A673 (cell line): Measurements from ENCODE around the gene GABRR2. TPM values are rescaled to one million over a fixed set of nuclear protein-coding genes. Genes with fewer than 3 reads are reported as not detected.

Experiments used
- BruUV-seq: library from RNA; stranded (reverse); fragments of 400-500 nt; replicated peaks from 2 replicates; lab custom pipeline; 2021; lab: Mats Ljungman, UMichigan
- CTCF ChIA-PET: fragments of 300-600 bp; sonication (Branson Sonifier 250); formaldehyde crosslinking; loops from one replicate; lab custom pipeline; 2022; ENCODE audit warnings: antibody characterized with exemption; lab: Charles Lee
- POLR2A ChIA-PET: fragments of 300-600 bp; sonication (Branson Sonifier 250); formaldehyde crosslinking; loops from one replicate; lab custom pipeline; 2022; ENCODE audit warnings: antibody characterized with exemption; ENCODE audit not compliant: low non-redundant PET; lab: Charles Lee
- DNase-seq: peaks from one replicate; pipeline ENCODE4 v3.0.0-alpha.2; 2015; ENCODE audit warnings: low spot score
- H3K27ac ChIP-seq: fragments of 200-600 bp; sonication (generic); 2 replicates; pipeline ENCODE4 v1.5.1; 2016; ENCODE audit warnings: mixed run types, low read depth, mild to moderate bottlenecking, mixed read lengths, antibody characterized with exemption, low read length; ENCODE audit not compliant: poor library complexity, severe bottlenecking
- H3K27me3 ChIP-seq: fragments of 200-600 bp; sonication (generic); replicated peaks from 2 replicates; pipeline ENCODE4 v1.6.1; 2017; ENCODE audit warnings: mixed run types, low read depth, mild to moderate bottlenecking, mixed read lengths, antibody characterized with exemption, low read length; ENCODE audit not compliant: insufficient read depth, poor library complexity
- H3K36me3 ChIP-seq: fragments of 200-600 bp; sonication (generic); 2 replicates; pipeline ENCODE4 v1.6.1; 2016; ENCODE audit warnings: mixed run types, mild to moderate bottlenecking, mixed read lengths, antibody characterized with exemption, low read length; ENCODE audit not compliant: insufficient read depth, poor library complexity, severe bottlenecking
- H3K4me1 ChIP-seq: fragments of 200-600 bp; sonication (generic); 2 replicates; pipeline ENCODE4 v1.6.1; 2017; ENCODE audit warnings: mixed run types, mild to moderate bottlenecking, mixed read lengths, antibody characterized with exemption, low read length; ENCODE audit not compliant: insufficient read depth, poor library complexity, severe bottlenecking
- H3K4me3 ChIP-seq: fragments of 200-600 bp; sonication (generic); 2 replicates; pipeline ENCODE4 v1.5.1; 2016; ENCODE audit warnings: low read depth, mixed run types, mild to moderate bottlenecking, mixed read lengths, low read length; ENCODE audit not compliant: poor library complexity, severe bottlenecking
- H3K9me3 ChIP-seq: fragments of 200-600 bp; sonication (generic); 2 replicates; pipeline ENCODE4 v1.6.1; 2016; ENCODE audit warnings: mixed run types, low read depth, mild to moderate bottlenecking, mixed read lengths, antibody characterized with exemption, low read length; ENCODE audit not compliant: poor library complexity, severe bottlenecking
- EZH2 ChIP-seq: fragments of 200-600 bp; sonication (generic); IDR thresholded peaks from 2 replicates; pipeline ENCODE4 v1.6.1; 2017; ENCODE audit warnings: borderline replicate concordance, low read depth, mild to moderate bottlenecking, mixed read lengths, antibody characterized with exemption, low read length; ENCODE audit not compliant: poor library complexity, severe bottlenecking
- intact Hi-C: fragments of 100-400 bp; cut with micrococcal nuclease; formaldehyde crosslinking; loops from one replicate; pipeline ENCODE4 v1.10.0; 2022; ENCODE audit not compliant: unreplicated experiment
- total RNA-seq: library from RNA; stranded (reverse); gene quantifications from 2 replicates; pipeline ENCODE4 v1.2.3, GENCODE V29; 2021
- TF ChIP-seq, protein P1 (sequence below): fragments of 300-800, 200-600 bp; sonication (generic); conservative IDR thresholded peaks from 2 replicates; pipeline ENCODE4 v1.5.1; 2017; ENCODE audit warnings: low read depth, mild to moderate bottlenecking, antibody characterized with exemption, low read length, moderate library complexity, mixed read lengths

GABRR2 gene
- total RNA-seq, 1 experiment from 2014 or later: 0.67 TPM

DNA sequence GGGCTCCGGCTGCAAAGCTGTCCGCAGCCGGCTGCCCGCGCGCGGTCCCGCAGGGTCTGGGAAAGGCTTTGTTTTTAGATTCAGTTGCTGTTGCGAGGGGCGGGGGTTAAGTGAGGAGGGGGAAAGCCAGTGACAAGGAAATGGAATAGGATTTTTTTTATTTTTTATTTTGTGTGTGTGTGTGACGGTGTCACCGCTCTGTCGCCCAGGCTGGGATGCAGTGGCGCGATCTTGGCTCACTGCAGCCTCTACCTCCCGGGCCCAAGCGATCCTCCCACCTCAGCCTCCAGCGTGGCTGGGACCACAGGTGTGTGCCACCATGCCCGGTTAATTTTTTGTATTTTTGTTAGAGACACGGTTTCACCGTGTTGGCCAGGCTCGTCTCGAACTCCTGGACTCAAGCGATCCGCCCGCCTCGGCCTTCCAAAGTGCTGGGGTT lies 38.0 kb upstream of the GABRR2 start:
- BruUV-seq: TSS peak; percentile 80
- no peaks in the 10 kb centered on the region for H3K9me3 ChIP-seq
- H3K36me3 ChIP-seq: no peaks in the 10 kb centered on the region
- peaks cover 28% of the 10 kb centered on the region for H3K4me1 ChIP-seq
- H3K4me3 ChIP-seq: peak overlapping the region; percentile 63
- DNase-seq: no peak
- TF ChIP-seq, protein P1, sequence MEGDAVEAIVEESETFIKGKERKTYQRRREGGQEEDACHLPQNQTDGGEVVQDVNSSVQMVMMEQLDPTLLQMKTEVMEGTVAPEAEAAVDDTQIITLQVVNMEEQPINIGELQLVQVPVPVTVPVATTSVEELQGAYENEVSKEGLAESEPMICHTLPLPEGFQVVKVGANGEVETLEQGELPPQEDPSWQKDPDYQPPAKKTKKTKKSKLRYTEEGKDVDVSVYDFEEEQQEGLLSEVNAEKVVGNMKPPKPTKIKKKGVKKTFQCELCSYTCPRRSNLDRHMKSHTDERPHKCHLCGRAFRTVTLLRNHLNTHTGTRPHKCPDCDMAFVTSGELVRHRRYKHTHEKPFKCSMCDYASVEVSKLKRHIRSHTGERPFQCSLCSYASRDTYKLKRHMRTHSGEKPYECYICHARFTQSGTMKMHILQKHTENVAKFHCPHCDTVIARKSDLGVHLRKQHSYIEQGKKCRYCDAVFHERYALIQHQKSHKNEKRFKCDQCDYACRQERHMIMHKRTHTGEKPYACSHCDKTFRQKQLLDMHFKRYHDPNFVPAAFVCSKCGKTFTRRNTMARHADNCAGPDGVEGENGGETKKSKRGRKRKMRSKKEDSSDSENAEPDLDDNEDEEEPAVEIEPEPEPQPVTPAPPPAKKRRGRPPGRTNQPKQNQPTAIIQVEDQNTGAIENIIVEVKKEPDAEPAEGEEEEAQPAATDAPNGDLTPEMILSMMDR: no peak
- no peak for TF ChIP-seq EZH2
- intact Hi-C loops: loop anchor here (5.0 kb wide), 1 partner anchor 56 kb away; no protein-coding TSS in a partner anchor
- POLR2A ChIA-PET: no interaction called here
- CTCF ChIA-PET: interaction anchor here (2.0 kb wide), 1 partner anchor 19 kb away, joined by 6 read pairs; no protein-coding TSS in a partner anchor
- H3K27ac ChIP-seq: peak overlapping the region; percentile 97
- H3K27me3 ChIP-seq: no peaks in the 10 kb centered on the region

DNA sequence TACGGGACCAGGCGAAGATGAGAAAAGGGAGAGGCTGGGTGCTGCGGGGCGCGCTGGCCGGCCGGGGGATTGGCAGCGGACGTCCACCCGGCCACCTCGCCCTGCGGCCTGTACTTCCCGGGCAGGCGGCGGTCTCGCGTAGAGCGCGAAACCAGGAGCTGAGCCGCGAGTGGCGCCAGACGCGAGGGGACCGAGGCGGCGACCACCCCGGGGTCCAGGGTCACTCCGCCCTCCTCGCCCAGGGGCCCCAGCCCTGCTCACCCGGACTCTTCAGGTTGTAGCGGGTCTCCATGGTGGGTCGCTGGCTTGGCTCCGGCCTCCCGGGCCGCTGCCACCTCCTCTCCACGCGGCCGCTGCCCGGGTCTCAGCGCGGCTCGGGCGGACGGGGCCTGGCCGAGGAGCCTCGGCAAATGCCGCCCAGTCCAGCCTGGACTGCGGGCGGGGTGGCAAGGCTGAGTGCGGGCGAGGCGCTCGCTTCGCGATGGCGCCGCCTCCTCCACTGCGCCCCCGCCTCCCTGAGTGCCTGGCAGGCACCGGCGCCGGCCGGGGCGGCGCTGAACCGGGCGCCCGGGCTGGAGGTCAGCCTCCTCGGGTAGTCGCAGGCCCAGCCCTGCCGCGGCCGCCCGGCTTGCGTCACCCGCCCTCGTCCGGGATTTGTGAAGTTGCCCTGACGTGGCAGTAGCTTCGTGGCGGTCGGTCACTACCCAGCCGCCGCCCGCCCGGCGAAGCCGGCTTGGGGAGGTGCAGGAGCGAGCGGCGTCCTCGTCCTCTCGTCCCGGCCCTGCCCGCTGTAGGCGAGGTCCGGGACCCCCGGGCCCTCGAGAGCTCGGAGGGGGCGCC lies 37.4 kb upstream of the GABRR2 start, which contains the start of gene UBE2J1:
Gene UBE2J1 (minus strand): TSS at position 445 of the 840 bp plus-strand sequence. CDS start 153 bp downstream, at position 292.
- peak within 1 kb of the TSS; percentile 97 for H3K27ac ChIP-seq
- H3K27me3 ChIP-seq: no peaks in the 10 kb centered on the region
- intact Hi-C loops: loop anchor here (5.0 kb wide), 1 partner anchor 55 kb away; no protein-coding TSS in a partner anchor
- no TSS peak for BruUV-seq
- H3K4me3 ChIP-seq: peak within 1 kb of the TSS; percentile 63
- H3K36me3 ChIP-seq: no peaks in the 10 kb centered on the region
- H3K9me3 ChIP-seq: no peaks in the 10 kb centered on the region
- ChIA-PET POLR2A (no interaction called here), CTCF (interaction anchor here (2.0 kb wide), 1 partner anchor 20 kb away, joined by 6 read pairs; no protein-coding TSS in a partner anchor)
- H3K4me1 ChIP-seq: peaks cover 31% of the 10 kb centered on the region
- peak; percentile 71 for DNase-seq
- TF ChIP-seq EZH2: no peak
- TF ChIP-seq, protein P1: no peak

DNA sequence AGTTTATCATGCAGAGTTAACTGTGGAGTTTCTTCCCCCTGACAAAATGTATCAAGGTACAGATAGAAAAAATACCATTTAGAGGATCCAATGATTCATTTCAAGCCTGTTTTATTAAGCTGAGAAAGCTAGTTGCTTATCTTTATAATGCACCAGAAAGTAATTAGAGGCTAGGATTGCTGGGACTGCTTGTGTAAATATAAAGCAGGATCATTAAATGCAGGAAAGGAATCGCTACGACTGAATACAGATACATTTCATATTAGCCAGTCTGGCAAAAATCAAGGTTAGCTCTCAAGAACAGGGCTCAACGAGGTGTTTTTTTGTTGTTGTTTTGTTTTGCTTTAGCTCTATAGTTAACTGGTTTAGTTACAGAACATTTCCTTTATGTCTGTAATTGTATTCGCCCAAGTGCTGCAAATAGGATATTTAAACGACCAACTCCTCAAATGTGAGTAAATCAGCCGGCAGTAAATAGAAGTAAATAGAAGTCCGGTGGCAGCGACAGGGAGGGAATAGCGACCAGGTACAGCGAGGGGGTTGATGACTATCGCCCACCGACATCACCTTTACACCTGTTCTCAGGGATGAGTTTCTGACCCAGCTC lies 36.7 kb upstream of the GABRR2 start:
- CTCF ChIA-PET: interaction anchor here (2.0 kb wide), 1 partner anchor 20 kb away, joined by 6 read pairs; no protein-coding TSS in a partner anchor
- peak overlapping the region; percentile 97 for H3K27ac ChIP-seq
- BruUV-seq: TSS peak; percentile 59
- no peaks in the 10 kb centered on the region for H3K27me3 ChIP-seq
- TF ChIP-seq, protein P1: no peak
- TF ChIP-seq EZH2: no peak
- POLR2A ChIA-PET: interaction anchor here (0.7 kb wide), 1 partner anchor 300 kb away, joined by 5 read pairs; no protein-coding TSS in a partner anchor
- peak overlapping the region; percentile 63 for H3K4me3 ChIP-seq
- H3K9me3 ChIP-seq: no peaks in the 10 kb centered on the region
- intact Hi-C loops: loop anchor here (5.0 kb wide), 1 partner anchor 54 kb away; no protein-coding TSS in a partner anchor
- H3K4me1 ChIP-seq: peaks cover 31% of the 10 kb centered on the region
- no peaks in the 10 kb centered on the region for H3K36me3 ChIP-seq
- DNase-seq: peak; percentile 20
